Measurements from ENCODE around the gene HPCA. TPM values are rescaled to one million over a fixed set of nuclear protein-coding genes. Genes with fewer than 3 reads are reported as not detected.

HPCA gene
- total RNA-seq, 2 donors from 2014 or later, result not detected

DNA sequence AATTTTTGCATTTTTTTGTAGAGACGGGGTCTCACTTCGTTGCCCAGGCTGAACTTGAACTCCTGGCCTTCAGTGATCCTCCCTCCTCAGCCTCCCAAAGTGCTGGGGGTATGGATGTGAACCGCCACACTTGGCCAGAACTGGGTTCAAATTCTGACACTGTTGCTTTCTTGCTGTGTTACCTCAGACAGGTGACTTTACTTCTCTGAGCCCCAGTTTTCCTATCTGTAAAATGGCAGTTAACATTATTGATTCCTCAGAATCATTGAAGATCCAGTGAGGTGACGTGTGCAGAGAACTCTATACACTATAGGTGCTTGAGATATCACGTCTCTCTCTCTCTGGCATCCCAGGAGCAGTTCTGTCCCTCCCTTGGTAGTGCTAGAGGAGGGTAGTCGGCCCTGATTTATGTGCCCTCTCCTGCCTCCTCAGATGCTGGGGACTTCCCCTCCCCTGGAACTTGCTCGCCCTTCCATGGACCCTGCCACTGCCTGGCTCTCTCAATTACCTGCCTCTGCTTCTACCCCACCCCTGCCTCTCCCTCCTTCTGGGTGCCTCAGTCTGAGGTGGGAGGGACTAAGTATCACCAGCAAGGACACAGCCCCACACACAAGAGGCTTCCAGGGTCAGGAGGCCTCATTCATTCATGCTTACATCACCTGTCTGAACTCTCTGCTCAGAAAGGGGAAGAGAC lies 2.8 kb upstream of the HPCA start:
- peaks cover 6% of the 10 kb centered on the region for H3K27me3 ChIP-seq (replicated peaks; ENCODE audit: insufficient read depth)
- no peak for DNase-seq (ENCODE audit: low spot score)
- TF ChIP-seq, protein P1, sequence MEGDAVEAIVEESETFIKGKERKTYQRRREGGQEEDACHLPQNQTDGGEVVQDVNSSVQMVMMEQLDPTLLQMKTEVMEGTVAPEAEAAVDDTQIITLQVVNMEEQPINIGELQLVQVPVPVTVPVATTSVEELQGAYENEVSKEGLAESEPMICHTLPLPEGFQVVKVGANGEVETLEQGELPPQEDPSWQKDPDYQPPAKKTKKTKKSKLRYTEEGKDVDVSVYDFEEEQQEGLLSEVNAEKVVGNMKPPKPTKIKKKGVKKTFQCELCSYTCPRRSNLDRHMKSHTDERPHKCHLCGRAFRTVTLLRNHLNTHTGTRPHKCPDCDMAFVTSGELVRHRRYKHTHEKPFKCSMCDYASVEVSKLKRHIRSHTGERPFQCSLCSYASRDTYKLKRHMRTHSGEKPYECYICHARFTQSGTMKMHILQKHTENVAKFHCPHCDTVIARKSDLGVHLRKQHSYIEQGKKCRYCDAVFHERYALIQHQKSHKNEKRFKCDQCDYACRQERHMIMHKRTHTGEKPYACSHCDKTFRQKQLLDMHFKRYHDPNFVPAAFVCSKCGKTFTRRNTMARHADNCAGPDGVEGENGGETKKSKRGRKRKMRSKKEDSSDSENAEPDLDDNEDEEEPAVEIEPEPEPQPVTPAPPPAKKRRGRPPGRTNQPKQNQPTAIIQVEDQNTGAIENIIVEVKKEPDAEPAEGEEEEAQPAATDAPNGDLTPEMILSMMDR (IDR thresholded peaks at IDR 0.05), result no peak

GRCh38 chr1:32884032-32884372 lies 2.3 kb upstream of the HPCA start:
- Histone ChIP-seq H3K4me1 (ENCODE audit: control insufficient read depth in 1 of 2, low read depth in 2 of 2) (peaks cover 13 to 22% of the 10 kb centered on the region in 2 donors), H3K4me3 (no peak overlapping the region), H3K36me3 (no peaks in the 10 kb centered on the region), H3K27me3 (replicated peaks; ENCODE audit: insufficient read depth) (peaks cover 6% of the 10 kb centered on the region), H3K27ac (no peak overlapping the region), H3K9me3 (no peaks in the 10 kb centered on the region)
- ATAC-seq (ENCODE audit: insufficient number of reproducible peaks, low FRiP score, low read depth), result no peak
- TF ChIP-seq, protein P1 (IDR thresholded peaks at IDR 0.05), result no peak
- no peak for DNase-seq (ENCODE audit: low spot score)

More for the DNA sequence above, 2.8 kb upstream of the HPCA start:
- no peak for ATAC-seq (ENCODE audit: insufficient number of reproducible peaks, low FRiP score, low read depth)
- no peaks in the 10 kb centered on the region for H3K36me3 ChIP-seq
- H3K27ac ChIP-seq, result no peak overlapping the region
- H3K4me3 ChIP-seq, result no peak overlapping the region
- peaks cover 13 to 22% of the 10 kb centered on the region in 2 donors for H3K4me1 ChIP-seq (ENCODE audit: control insufficient read depth in 1 of 2, low read depth in 2 of 2)
- no peaks in the 10 kb centered on the region for H3K9me3 ChIP-seq

DNA sequence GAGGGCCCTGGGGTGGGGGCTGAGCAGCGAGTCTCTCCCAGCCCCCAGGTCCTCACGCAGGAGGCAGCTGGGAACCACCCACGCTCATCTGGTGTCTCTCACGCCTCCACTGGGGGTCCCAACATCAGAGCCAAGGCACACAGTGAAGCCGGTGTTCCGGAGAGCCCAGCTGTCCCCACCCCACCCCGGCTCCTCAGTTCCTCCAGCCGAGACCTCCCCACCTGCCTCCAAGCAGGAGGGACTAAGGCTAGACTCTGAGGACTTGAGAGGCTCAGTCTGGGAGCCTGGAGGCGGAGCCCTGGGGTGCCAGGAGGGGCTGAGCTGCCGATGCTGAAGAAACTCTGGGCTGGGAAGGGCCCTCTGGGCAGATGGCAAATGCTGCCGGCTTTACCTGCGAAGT lies 1.6 kb upstream of the HPCA start:
- Histone ChIP-seq H3K27me3 (replicated peaks; ENCODE audit: insufficient read depth) (peaks cover 6% of the 10 kb centered on the region), H3K4me1 (ENCODE audit: control insufficient read depth in 1 of 2, low read depth in 2 of 2) (peaks cover 13 to 22% of the 10 kb centered on the region in 2 donors), H3K4me3 (no peak overlapping the region), H3K27ac (no peak overlapping the region), H3K36me3 (no peaks in the 10 kb centered on the region), H3K9me3 (no peaks in the 10 kb centered on the region)
- ATAC-seq (ENCODE audit: insufficient number of reproducible peaks, low FRiP score, low read depth), result no peak
- TF ChIP-seq, protein P1 (IDR thresholded peaks at IDR 0.05), result no peak
- DNase-seq (ENCODE audit: low spot score), result no peak

DNA sequence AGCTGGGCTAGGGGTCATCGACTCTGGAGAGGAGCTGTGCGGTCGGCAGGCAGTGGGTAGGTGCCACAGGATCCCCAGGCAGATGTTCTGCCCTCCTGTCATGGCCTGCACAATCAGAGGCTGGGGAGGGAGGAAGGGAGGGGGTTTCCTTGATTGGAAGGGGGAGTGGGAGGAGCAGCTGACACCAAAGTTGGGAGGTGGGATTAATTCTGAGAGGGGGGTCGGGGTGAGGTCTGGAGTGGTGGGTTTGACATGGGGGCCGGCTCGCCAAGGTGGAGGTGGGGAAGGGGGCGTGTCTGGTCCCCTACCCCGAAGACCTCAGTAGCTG lies 651 bp upstream of the HPCA start:
- no peaks in the 10 kb centered on the region for H3K9me3 ChIP-seq
- H3K4me3 ChIP-seq, result no peak overlapping the region
- no peak for DNase-seq (ENCODE audit: low spot score)
- H3K4me1 ChIP-seq (ENCODE audit: control insufficient read depth in 1 of 2, low read depth in 2 of 2), result peaks cover 13 to 22% of the 10 kb centered on the region in 2 donors
- TF ChIP-seq, protein P1 (IDR thresholded peaks at IDR 0.05), result no peak
- peaks cover 6% of the 10 kb centered on the region for H3K27me3 ChIP-seq (replicated peaks; ENCODE audit: insufficient read depth)
- ATAC-seq (ENCODE audit: insufficient number of reproducible peaks, low FRiP score, low read depth), result no peak
- H3K36me3 ChIP-seq, result no peaks in the 10 kb centered on the region
- H3K27ac ChIP-seq, result no peak overlapping the region

GRCh38 chr1:32886828-32887414 lies 630 bp downstream of the HPCA start:
- Histone ChIP-seq H3K4me1 (ENCODE audit: control insufficient read depth in 1 of 2, low read depth in 2 of 2) (peaks cover 7 to 13% of the 10 kb centered on the region in 2 donors), H3K36me3 (no peaks in the 10 kb centered on the region), H3K27ac (no peak overlapping the region), H3K4me3 (no peak overlapping the region), H3K9me3 (no peaks in the 10 kb centered on the region), H3K27me3 (replicated peaks; ENCODE audit: insufficient read depth) (peaks cover 6% of the 10 kb centered on the region)
- DNase-seq (ENCODE audit: low spot score) (no peak), ATAC-seq (ENCODE audit: insufficient number of reproducible peaks, low FRiP score, low read depth) (no peak)
- TF ChIP-seq, protein P1 (IDR thresholded peaks at IDR 0.05), result no peak

Data from thoracic aorta (tissue), 2 donors.